Fibroblast of the conjunctiva (primary cell): ENCODE data around the gene SERPINB4.
"Not testable (repeated sequence)": the region's sequence is repeated elsewhere in the genome, so short reads cannot be mapped to it uniquely, and the experiment has no call there.

Experiments used
- DNase-seq: peaks from one replicate; pipeline ENCODE4 v3.0.0-alpha.2; 2010; ENCODE audit warnings: low read depth

The SERPINB4 gene

DNA sequence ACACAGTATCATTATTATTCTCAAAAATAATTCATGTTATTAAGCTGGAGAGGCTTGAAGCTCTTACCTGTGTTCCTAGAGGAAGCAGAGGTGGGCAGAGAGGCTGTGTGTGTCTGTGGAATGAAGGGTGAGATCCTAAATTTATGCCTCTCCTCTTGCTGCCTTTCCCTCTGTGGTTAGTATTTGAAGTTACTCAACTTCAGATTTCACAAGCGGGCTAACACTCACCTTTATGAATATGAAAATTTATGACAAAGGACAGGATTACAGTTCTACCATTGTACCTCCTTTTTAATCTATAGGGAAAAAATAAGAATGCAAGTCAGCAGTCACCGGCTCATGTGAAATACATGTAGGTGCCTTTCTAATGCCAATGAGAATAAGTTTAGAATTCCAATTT is at the start of gene SERPINB4:
Gene SERPINB4 (minus strand): TSS at position 115 of the 400 bp plus-strand sequence. CDS start 679 bp downstream, outside the sequence.
- DNase-seq, result not testable (repeated sequence)

DNA sequence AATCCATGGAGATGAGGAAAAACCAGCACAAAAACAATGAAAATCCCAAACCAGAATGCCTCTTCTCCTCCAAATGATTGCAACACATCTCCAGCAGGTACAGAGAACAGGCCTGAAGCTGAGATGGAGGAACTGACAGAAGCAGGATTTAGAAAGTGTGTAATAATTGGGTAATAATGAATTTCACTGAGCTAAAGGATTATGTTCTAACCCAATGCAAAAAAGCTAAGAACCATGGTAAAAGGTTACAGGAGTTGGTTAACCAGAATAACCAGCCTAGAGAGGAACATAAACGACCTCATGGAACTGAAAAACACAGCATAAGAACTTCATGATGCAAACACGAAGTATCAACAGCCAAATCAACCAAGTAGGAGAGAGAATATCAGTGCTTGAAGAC is 45.0 kb upstream of the SERPINB4 start:
- no peak for DNase-seq

DNA sequence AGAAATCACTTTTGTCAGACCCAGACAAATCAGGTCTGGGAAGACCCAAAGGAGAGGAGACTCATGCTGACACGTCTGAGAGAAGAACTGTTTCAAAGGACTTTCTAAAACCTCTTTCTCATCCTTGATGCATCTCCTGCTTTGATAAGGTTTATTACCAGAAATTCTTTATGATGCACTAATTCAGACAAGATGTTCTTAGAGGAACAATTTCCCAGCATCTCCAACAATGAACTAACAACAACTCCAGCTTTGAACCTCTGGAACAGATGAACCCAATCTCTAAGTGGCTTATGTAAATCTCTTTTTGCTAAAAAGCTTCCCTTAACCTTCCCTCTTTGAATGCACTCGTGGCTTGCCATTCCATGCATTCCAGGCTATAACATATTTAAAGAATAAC is 42.8 kb upstream of the SERPINB4 start:
- DNase-seq, result no peak

DNA sequence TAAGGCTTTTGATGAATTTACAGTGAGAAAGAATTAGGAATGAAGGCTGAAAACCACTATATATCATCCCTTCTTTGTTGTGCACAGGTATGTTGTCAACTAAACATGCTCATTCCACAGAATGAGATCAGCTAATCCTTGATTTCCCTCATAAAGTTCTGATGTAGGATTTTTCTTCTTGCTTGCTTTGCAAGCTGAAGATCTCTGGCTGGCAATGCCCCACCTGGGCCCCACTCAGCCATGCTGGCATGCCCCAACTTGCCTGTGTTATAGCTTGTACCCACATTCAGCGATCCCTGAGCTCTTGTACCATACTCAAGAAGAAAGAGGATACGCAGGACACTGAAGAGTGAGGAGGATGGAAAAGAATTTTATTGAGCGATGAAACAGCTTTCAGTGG is 40.7 kb upstream of the SERPINB4 start:
- DNase-seq, result no peak

DNA sequence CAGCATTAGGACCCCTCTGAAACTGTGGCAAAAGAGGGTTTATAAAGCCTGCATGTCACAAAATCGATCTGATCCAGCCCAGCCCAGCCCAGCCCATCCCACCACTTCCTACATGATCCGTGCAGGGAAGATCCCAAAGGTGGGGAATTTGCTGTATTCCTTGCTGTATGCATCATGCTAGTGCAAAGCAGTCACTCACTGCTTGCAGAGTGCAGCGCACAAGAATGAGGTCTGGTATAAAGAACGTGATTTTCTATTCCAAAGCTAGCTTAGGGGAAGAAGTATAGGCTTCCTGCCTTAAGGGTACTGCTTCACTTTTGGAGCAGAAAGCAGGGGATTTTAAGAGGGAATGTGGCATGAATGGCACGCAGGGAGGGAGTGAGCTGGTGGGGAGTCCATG is 39.8 kb upstream of the SERPINB4 start:
- DNase-seq, result no peak

DNA sequence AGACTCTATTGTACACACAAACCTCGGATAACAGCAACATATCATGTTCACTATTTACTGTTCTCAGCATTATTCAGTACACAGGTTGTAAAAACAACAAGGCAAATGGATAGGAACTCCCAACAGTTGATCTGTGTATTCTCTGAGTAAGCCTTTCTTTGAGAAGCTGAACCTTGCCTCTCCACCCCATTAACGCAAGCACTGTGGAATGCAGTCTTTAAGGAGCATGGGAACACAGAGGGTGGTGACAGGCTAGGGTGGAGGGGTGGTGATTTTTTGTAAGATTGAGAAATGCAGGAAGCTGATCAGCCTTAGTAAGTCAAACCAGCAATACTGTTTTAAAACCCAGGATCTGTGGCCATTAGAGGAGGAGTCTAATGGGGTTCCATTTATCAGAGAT is 39.1 kb upstream of the SERPINB4 start:
- peak; percentile 5 for DNase-seq

DNA sequence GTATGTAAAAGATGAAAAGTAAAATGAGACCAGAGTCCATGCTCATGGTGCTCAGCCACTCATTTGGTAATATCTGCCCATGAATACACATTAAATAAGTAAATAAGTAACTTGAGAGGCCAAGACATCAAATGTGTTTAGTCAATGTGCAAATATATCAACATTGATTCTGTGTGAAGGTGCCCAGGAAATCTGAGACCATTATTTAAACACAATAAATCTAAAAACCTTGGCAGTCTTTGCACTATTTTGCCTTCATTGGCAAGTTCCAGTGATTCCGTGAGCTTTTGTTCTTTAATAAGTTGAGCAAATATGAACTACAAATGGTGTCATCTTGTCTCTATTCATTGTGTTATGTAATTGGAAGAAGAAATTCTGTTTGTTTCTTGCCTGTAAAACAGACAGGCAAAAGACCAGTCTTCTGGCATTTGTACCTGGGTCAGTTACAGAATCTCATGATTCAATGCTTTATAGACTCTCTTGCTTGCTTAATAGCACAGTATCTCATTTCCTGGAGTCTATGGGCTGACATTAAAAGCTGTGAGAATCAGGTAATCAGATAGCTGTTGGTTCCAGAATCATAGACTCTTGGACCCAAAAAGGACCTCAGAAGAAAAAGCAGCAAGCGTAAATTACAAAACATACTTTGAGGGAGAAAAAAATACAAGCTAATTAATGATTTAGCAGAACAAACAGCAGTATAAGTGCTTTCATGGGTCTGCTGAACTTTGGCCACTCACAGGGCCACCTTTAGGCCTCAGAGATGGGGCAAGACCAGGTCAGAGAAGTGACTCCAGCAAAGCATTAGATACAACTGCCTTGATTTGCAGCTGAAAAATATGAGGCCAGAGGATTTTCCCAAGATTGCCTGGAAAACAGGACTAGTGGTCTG is 37.6 kb upstream of the SERPINB4 start:
- DNase-seq, result no peak

DNA sequence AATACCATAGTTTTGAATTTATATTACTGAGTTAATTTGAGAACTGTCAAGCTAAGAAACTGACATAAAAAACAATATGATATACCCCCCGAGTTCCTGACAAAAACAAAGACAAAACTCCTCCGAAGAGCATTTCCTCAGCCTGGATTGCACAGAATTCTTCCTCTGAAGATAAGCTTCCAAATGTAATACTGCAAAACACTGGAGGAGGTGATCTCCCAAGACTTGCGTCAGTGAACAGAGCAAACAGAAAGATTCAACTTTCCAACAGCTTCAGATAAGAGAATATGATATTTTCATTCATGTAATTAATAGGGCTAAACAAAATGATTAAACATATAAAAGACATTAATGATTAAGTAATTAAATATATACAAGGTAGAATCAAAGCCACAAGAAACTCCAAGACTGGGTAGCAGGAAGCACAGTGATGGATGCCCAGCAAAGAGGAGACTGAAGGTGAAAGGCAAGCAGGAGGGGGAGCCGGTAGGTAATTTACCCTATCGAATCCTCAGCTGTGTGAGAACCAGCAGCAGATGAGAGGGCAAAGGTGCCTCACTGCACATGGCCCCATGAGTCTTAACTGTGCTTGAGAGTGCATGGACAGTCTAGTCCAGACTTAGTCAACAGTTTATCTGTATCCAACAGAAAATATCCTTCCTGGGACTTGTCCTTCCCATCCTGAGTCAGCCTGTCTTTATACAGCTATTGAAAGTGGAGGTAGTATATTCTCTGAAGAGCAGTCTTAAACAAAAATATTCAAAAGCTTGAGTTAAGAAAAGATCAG is 36.0 kb upstream of the SERPINB4 start:
- no peak for DNase-seq

DNA sequence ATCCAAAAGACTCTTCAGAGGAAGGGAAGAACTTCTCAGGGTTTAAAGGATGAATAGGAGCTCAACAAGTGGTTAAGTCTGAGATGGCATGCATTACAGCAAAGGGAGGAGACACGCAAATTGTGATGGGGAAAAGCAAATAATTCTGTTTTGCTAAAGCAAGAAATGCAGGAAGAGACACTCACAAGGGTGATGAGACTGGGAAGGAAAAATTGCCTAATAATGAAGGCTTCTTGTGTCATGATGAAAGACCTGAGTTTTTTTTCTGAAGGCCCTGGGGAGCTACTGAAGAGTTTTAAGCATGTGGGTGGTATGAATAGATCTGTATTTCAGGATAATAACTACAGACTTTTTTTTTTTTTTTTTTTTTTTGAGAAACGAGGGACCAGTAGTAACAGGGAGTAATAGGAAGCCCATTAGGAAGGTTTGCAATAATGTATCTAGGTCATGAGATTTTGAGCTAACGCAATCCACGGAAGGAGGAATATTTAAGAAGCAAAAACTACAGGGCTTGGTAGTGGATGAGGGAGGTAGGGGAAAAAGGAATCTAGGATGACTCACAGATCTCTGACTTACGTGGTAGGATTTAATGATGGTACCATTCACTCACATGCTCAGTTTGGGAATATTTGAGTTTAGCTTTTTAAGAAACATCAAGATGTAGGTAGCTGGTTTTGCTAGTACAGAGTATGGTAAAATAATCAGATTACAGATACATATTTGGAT is 33.6 kb upstream of the SERPINB4 start:
- DNase-seq, result no peak

DNA sequence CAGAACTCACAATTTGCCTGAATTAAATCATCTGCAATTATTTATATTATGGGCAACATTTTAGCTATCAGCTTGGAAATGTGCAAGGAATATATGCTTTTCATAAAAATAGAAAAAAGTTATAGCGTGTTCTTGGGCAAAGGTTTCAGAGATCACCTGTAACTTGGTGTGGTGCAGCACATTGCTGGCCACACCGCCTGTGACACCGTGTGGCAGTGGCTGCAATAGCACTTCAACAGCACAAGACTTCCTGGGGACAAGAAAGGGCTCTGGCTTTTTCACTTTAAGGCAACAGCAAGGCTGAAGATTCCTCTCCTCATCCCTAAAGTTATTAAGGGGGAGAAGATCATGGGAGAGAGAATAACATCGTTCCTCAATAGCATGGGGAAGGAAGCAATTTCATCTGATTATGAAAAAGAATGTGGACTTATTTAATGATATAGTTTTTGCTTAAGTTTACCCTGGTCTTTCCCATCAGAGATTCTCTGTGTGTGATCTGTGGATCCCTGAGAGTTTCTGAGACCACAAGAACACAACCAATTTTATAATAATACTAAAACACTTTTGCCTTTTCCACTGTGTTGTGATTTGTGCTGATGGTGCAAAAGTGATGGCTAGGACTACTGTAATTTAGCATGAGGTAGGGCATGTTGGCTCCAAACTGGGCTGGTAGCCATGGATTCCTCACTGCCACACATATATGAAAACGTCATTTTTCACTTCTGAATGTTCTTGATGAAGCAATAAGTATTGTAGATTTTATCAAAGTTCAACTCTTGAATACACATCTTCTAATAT is 32.7 kb upstream of the SERPINB4 start:
- DNase-seq, result no peak

DNA sequence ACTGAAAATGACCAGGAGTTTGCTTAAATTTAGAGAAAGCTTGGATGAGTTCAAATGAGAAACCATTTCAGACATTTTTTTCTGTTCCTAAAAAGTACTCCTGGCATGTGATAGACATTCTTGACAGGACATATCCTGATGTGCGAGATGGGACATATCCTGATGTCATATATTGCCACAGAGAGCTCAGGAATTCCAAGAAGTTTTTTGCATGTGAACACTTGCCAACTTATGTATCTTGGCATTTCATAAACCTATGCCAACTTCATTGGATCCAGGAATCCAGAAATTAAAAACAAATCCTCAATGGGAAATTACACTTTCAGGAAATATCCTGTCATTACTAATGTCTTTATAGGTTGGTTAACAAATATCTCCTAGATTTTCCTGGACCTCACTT is 20.5 kb upstream of the SERPINB4 start:
- no peak for DNase-seq

DNA sequence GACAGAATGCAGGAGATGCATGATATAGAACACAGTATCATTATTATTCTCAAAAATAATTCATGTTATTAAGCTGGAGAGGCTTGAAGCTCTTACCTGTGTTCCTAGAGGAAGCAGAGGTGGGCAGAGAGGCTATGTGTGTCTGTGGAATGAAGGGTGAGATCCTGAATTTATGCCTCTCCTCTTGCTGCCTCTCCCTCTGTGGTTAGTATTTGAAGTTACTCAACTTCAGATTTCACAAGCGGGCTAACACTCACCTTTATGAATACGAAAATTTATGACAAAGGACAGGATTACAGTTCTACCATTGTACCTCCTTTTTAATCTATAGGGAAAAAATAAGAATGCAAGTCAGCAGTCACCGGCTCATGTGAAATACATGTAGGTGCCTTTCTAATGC is 17.7 kb upstream of the SERPINB4 start, which contains the start of gene SERPINB3:
Gene SERPINB3 (minus strand): TSS at position 144 of the 400 bp plus-strand sequence. CDS start 677 bp downstream, outside the sequence.
- DNase-seq, result not testable (repeated sequence)

DNA sequence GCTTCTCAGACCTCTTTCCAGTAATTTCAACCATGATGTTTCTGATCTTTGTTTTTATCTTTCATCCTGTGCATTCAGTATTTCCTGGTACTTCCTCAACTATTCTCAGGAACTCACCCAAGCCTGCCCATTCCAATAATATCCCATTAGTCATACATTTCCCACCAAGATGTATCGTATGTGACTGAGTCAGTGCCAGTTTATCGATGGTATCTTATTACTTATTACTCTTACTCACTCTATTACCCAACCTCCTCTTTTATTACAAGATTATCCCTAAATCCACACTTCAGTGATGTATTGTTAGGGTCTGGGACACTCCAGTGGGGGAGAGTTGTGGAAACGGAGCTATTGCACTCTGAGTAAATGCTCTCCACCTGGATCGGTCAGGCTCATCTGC is 14.9 kb upstream of the SERPINB4 start:
- not testable (repeated sequence) for DNase-seq

DNA sequence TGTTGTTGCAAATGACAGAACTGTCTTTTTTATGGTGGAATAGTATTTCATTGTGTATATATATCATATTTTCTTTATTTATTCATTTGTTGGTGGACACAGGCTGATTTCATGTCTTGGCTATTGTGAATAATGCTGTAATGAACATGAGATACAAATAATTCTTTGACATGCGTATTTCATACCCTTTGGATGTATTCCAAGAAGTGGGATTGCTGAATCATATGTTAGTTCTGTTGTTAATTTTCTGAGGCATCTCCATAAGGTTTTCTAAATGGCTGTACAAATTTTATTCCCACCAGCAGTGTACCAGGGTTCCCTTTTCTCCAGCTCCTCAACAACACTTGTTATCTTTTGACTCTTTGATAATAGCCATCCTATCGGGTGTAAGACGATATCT is 6.2 kb upstream of the SERPINB4 start:
- not testable (repeated sequence) for DNase-seq

DNA sequence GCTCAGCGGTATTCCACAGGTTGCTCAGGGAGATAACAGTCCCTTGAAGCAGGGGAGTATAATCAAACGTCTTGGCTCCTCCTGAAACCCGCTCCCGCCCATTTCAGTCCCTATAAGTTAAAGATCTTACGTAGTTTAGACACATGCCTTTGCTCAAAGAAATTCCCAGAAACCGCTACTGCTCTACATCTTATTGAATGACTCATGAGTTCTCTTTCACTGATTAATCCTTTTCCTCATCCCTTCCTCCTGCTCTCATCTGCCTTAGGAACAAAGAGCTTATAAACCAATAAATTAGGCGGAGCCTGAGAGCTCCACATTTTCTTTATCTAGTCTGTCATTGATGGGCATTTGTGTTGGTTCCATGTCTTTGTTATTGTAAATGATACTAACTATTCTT is 4.2 kb upstream of the SERPINB4 start:
- no peak for DNase-seq

DNA sequence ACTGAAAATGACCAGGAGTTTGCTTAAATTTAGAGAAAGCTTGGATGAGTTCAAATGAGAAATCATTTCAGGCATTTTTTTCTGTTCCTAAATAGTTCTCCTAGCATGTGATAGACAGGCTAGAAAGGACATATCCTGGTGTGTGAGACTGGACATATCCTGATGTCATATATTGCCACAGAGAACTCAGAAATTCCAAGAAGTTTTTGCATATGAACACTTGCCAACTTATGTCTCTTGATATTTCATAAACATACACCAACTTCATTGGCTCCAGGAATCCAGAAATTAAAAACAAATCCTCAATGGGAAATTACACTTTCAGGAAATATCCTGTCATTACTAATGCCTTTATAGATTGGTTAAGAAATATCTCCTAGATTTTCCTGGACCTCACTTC is 2.9 kb upstream of the SERPINB4 start:
- DNase-seq, result no peak

DNA sequence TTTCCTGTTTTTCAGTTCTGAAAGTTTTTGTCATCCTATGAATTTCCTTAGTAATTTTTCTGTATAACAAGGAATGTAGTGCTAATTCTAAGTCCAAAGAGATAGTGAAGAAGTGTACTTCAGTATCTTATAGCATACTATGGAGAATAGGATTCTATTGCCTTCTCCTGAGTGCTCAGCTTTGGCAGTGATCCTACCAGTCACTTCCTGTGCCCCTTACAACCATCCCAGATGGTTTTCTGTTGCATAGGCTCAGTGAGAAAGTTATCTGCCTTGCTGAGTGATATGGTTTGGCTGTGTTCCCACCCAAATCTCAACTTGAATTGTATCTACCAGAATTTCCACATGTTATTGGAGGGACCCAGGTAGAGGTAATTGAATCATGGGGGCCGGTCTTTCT is 638 bp upstream of the SERPINB4 start:
- not testable (repeated sequence) for DNase-seq

DNA sequence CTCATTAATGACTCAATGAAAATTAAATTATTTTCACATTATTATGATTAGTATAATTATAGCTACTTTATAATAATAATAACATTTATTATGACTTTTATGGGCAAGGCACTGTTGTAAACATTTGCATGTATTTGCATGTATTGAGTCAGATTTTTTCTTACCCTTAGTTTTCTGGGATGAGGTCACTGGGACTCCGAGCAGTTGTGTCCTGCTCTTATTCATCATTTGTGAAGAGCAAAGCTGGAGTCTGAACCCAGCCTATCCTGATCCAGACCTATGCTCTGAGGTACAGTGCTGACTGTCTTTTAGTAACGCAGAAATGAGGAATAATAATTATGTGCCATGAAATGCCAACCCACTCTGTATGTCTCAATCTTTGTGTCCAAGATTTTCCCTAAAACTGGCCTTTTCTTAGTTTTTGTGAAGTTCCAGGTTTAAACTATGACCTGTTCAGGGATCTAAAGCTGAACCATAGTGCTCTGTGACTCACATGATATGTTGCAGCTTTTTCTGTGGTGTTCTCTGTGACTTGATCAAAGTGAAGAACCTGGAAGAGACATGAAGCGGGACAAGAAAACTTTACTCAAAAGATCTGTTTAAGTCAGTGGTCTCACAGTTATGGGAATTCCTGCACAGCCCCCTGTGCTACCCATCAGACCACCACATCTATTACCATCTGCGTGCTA is 1.2 kb downstream of the SERPINB4 start:
- not testable (repeated sequence) for DNase-seq

DNA sequence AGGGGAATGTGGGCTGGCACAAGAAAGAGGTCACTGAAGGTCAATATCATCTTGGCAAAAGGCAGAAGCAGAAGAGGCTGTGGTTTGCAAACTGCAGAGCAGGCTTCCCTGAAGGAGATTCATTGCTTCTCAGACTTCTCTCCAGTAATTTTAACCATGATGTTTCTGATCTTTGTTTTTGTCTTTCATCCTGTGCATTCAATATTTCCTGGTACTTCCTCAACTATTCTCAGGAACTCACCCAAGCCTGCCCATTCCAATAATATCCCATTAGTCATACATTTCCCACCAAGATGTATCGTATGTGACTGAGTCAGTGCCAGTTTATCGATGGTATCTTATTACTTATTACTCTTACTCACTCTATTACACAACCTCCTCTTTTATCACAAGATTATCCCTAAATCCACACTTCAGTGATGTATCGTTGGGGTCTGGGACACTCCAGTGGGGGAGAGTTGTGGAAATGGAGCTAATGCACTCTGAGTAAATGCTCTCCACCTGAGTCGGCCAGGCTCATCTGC is 2.8 kb downstream of the SERPINB4 start:
- DNase-seq, result not testable (repeated sequence)

DNA sequence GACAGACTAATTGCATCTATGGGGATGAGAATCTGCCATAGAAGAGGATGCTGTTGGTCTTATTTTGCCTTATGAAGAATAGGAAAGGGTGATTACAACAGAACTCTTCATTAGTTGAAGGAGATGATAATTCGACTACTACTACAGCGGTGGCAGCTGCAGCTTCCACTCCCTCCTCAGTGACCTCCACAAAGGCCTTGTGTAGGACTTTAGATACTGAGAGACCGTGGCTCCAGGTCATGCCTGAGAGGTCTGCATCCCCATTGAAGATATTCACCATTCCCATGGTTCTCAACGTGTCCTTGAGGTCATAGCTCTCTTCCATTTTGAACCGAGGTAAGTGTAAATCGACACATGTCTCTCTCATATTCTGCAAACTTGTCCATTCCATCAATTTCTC is 6.4 kb downstream of the SERPINB4 start:
- DNase-seq, result no peak

DNA sequence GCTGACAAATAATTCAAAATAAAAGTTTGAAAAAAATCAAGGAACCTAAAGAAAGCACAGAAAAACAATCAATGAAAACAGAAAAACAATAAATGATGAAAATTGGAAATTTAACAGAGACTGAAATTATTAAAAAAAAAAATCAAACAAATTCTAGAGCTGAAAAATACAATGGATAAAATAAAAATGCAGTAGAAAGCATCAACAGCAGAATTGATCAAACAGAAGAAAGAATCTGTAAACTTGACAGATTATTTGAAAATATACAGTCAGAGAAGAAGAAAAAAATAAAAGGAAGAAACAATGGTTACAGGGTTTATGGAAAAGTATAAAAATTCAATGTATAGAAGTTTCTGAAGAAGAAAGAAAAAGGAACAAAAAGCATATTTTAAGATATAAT is 16.2 kb downstream of the SERPINB4 start:
- no peak for DNase-seq
